GF-D8 (cell line): ENCODE data around the gene MRGPRF.
"Not testable (repeated sequence)": the region's sequence is repeated elsewhere in the genome, so short reads cannot be mapped to it uniquely, and the experiment has no call there.

Experiments
- DNase-seq: peaks from one replicate; lab custom pipeline; 2025; lab: John Stamatoyannopoulos, UW

MRGPRF gene

DNA sequence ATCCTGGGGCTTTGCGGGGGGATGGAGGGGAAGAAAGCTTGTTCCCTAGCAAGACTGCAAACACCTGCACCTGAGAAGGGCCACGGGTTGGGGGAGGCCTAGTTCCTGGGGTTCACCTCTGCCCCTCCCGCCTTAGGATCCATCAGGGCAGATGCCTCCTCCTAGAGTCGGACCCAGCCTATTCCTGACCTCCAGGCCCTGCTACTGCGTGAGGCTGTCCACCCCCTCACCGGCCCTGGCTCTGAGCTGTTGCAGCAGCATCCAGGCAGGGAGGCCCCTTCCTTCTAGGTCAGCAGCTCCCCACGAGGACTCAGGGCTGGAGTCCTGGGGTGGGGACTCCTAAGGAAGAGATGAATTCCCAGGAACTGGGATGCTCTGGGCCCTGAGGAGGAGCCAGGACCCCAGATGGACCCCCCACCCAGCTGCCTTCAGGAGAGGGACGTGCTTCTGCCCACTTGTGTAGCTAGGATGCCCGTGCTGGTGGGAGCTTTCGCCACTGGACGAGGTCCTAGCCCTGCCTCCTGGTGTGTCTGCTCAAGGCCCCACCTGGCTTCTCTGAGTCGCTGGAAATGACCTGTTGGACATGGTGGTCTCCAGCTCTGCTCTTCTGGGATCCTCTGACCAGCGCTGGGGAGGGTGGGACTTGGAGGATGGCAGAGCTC is 10.3 kb downstream of the MRGPRF start:
- DNase-seq, result no peak

GRCh38 chr11:69002110-69002569 is 10.9 kb downstream of the MRGPRF start:
- DNase-seq, result no peak

GRCh38 chr11:69001243-69002081 is 11.6 kb downstream of the MRGPRF start:
- DNase-seq, result no peak

GRCh38 chr11:69000831-69001242 is 12.2 kb downstream of the MRGPRF start:
- DNase-seq, result no peak

DNA sequence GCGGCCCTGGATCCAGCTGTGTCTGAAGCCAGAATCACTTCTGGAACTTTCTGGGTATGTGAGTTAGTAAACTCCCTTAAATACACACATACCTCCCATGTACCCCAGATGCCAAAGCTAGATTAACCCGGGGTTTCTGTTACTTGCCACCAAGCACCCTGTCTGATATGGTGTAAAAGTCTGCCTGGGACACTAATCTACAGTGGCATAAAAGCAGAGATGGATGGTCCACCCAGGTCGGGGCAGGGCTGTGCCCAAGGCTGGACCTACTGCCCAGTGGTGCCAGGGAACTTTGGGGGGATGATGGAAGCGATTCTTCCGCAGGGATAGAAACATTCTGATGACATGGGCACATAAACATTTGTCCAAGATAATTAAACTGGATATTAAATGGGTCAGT is 12.7 kb downstream of the MRGPRF start:
- DNase-seq, result no peak

DNA sequence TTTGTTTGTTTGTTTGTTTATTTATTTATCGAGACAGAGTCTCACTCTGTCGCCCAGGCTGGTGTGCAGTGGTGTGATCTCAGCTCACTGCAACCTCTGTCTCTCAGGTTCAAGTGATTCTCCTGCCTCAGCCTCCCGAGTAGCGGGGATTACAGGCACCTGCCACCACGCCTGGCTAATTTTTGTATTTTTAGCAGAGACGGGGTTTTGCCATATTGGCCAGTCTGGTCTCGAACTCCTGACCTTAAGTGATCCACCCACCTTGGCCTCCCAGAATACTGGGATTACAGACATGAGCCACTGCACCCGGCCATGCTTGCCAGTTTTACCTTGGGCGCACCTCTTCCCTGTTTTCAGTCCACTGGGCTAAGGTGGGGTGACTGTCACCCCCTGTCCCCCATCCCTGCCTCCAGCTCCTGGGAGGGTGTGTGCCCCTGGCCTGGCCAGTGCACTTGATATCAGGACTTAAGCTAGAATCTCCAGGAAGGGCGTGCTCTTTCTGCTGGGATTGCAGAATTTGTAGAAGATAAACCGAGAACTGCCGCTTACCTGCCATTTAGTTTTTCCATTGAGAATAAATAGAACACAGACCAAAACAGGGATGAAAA is 13.2 kb downstream of the MRGPRF start:
- DNase-seq, result not testable (repeated sequence)

- DNase-seq, result no peak
Observed at GRCh38 chr11:68999093-68999747, 13.8 kb downstream of the MRGPRF start.

DNA sequence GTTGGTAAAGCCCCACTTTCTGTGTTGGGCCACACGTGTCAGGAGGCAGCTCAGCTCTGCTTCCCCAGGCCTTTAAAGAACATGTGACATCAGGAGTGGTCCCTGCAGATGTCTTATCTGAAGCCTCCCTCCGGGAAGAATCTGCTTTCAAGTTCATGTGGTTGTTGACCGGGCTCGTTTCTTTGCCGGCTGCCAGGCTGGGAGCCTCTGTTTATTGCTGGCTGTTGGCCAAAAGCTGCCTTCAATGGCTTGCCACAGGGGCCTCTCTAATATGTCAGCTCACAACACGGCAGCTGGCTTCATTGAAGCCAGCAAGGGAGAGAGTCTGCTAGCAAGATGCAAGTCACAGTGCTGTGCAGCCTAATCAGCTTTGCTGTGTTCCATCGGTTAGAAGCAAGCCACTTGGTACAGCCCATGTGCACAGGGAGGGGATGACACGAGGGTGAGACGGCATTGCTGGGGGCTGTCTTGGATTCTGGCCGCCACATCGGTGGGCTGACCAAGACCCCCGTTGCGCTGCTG is 14.6 kb downstream of the MRGPRF start:
- no peak for DNase-seq

DNA sequence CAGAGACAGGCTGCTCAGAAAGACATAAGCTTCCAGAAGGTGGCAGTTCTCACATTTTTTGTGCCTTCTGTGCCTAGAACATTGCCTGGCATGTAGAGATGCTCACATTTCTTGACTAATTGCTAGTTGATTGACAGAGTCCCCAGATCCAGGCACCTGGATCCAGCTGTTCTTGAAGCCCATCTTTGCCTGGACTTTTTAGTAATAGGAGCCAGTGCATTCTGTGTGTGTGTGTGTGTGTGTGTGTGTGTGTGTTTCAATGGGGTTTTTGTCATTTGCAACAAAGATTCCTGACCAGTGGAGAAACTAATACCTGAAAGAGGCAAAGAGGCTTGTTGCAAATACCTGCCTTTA is 15.1 kb downstream of the MRGPRF start:
- DNase-seq, result no peak

GRCh38 chr11:68997124-68997994 is 15.7 kb downstream of the MRGPRF start:
- no peak for DNase-seq

DNA sequence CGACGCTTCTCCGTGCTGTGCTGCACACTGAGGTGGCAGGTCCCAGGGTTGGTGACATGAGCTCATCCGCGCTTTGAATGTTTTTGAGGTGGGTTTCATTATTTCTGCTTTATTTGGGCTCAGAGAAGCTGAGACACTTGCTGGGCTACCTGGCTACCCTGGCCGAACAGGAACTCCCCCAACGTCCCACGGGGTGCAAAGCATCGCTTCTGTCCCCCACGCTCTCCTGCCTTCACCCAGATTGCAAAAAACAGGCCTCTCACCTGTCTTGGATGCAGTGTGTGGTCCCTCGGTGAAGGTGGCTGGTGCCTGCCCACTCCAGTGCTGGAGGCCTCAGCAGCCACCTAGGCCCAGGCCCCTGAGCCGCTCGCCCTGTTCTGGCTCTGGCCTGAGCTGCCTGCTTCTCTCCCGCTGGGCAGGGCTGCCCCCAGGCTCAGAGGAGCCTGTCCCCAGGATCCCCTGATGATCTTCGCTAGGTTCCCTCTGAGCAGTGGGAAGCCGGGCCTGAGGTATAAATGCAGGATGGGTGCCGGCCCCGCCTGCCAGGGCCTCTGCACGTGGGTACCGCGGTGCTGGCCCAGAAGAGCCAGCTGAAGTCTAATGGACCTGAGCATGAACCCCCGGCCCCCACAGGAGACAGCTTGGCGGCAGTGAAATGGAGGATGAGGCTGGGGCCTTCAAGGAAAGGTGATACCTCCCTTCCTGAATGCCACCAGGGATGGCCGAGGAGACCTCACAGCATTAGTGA is 16.5 kb downstream of the MRGPRF start:
- no peak for DNase-seq

DNA sequence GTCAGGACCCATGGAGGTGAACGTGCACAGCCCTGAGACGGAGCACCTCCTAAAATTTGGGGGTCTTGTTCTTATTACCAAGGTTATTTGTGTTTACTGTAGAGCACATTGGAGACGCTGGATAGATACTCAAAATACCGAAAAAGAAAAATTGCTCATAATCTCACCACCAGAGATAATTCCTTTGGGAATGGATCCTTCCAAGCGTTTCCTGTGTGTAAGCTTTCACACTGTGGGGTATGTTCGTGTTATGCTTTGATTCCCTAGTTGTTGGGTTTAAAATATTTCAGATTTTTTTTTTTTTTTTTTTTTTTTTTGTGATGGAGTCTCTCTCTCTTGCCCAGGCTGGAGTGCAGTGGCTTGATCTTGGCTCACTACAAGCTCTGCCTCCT is 18.2 kb downstream of the MRGPRF start:
- no peak for DNase-seq

DNA sequence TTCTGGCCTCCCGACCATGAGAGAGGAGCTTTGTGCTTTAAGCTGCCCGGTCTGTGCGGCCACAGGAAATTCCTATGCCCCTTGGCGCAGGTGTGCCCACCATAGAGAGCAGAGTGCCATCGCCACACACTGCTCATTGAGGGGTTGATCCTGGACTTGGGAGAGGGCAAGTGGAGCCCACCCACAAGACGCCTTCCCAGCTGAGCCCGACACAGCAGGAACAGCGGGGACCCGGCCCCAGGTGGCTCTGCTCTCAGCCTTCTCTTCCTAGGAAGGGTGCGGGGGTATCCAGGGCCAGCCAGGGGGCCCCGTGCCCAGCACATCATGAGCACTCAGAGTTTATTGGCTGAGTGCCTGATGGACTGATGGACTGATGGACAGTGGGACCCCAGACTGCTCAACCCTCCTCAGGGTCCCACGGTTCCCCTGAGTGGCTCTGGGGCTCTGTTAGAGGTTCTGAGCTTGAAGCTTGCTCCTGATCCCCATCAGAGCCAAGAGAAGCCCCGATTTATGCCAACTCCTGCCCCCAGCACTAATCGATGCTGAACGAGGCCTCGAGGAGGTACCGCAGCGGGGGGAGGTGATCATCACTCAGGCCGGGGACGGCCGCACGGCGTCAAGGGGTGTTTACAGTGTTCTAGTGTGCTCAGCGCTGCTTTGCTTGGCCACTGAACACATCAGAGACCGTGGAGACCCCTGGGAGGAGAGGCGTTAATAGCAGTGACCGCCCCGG is 18.7 kb downstream of the MRGPRF start:
- DNase-seq, result no peak

DNA sequence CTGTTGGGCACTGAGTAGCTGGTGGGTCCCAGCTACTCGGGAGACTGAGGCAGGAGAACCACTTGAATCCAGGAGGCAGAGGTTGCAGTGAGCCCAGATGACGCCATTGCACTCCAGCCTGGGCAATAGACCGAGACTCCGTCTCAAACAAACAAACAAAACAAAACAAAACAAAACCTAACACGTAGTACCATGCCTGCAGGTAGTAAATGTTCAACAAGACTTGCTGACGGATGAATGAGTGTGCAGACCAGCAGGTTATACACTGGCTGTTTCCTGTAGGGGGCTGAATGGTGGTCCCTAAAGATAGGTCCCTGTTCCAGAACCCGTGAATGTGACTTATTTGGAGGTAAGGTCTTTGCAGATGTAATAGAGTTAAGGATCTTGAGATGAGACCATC is 19.5 kb downstream of the MRGPRF start:
- DNase-seq, result no peak

DNA sequence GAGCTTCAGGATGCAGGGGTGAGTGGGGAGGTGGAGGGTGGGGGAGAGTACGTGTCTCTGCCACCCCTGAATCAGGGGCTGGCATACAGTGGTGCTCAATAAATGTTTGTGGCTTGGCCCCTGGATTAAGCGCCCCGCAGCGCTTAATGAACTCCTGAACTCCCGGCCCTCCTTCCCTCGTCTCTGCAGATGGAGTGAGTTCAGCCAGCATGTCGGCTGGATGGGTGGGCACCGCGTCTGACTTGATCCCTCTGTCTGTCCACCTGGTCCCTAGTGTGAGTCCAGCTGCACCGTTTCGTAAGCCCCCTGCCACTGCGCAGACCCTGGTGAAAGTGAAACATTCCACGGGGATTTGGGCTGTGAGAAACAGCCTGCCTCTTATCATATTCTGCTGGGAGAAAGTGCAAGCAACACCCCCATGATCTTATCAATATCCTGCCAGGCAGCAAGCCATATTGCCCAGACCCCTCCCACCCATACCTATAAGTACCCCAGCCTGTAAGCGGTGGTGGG is 20.2 kb downstream of the MRGPRF start:
- DNase-seq, result no peak

DNA sequence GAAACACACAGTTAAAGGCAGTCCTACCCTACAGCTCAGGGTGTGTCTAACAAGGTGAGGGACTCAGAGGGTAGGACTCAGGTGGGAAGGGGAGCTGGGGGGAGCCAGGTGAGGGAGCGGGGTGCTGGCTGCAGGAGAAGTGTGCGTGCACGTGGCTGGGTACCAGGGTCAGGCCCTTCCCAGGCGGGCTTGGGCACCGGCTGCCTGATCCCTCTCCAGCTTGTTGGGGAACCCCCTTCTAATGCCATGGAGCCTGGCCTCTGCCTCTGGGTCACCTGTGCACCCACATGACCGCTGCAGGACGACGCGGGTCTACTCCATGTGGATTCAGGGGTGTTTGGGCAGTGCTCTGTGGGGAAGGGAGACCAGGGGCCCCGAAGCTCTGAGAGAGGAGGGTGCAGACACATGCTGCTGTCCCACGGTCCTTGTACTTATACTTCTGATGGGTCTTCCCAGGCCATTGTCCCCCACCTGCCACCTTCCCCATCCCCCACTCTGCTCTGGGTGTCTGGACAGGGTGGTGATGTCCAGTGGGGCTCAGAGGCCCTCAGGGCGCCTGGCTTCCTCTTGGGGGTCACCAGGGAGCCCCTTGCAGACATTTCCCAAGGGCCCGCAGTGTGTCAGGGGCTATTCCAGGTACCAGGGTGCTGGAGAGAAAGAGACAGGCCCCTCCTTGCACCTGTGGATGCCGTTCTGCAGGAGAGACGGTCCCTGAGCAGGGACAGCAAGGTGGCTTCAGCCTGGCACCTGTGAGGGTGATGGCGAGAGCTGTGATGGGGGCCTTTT is 21.9 kb downstream of the MRGPRF start:
- DNase-seq, result no peak

- DNase-seq, result no peak
Observed at GRCh38 chr11:68989936-68990606, 23.0 kb downstream of the MRGPRF start.

- DNase-seq, result no peak
Observed at GRCh38 chr11:68988491-68988890, 24.6 kb downstream of the MRGPRF start.
